Endothelial cell of umbilical vein (primary cell): ENCODE measurements around the gene MOG. TPM values are rescaled to one million over a fixed set of nuclear protein-coding genes. Genes with fewer than 3 reads are reported as not detected.

Source experiments
- BruUV-seq: library from RNA; stranded (reverse); fragments of 400-500 nt; replicated peaks from 2 replicates; lab custom pipeline; 2021; lab: Mats Ljungman, UMichigan
- CTCF ChIA-PET: fragments of 300-600, 350-600 bp; sonication (Branson Sonifier 250); formaldehyde crosslinking; loops from one replicate; lab custom pipeline; 2021; ENCODE audit warnings: antibody characterized with exemption, inconsistent platforms; lab: Charles Lee
- POLR2A ChIA-PET: fragments of 300-600, 350-600 bp; sonication (Branson Sonifier 250); formaldehyde crosslinking; loops from one replicate; lab custom pipeline; 2021; ENCODE audit warnings: antibody characterized with exemption, inconsistent platforms; lab: Charles Lee
- DNase-seq: peaks from one replicate; pipeline ENCODE4 v3.0.0-alpha.2; 2011; ENCODE audit warnings: low read depth, low spot score
- FAIRE-seq: peaks from 2 replicates; lab custom pipeline; 2011; peaks lifted over from hg19 to GRCh38; lab: Jason Lieb, UNC
- H2AFZ ChIP-seq: 2 replicates; pipeline ENCODE4 v1.6.0; 2012; ENCODE audit warnings: low read depth, low read length, control low read depth, inconsistent platforms
- H3K27ac ChIP-seq: 2 replicates; pipeline ENCODE4 v1.5.1; 2011; ENCODE audit warnings: low read depth, mild to moderate bottlenecking, control low read depth, low read length, moderate library complexity; ENCODE audit not compliant: insufficient read depth
- H3K27me3 ChIP-seq, 2 experiments: 2 replicates each; pipeline versions ENCODE4 v1.6.0 to v1.6.1; 2011; ENCODE audit warnings: low read length in 2 of 2, mixed read lengths in 1 of 2; ENCODE audit not compliant: control insufficient read depth in 2 of 2, insufficient read depth in 2 of 2
- H3K36me3 ChIP-seq, 2 experiments: 2 replicates in 1 of 2; 3 replicates in 1 of 2; pipeline ENCODE4 v1.5.1; 2011; ENCODE audit warnings: low read length in 2 of 2, mild to moderate bottlenecking in 1 of 2, moderate library complexity in 1 of 2; ENCODE audit not compliant: control insufficient read depth in 2 of 2, insufficient read depth in 2 of 2; ENCODE audit errors: extremely low read depth in 1 of 2
- H3K4me1 ChIP-seq: 3 replicates; pipeline ENCODE4 v1.5.1; 2011; ENCODE audit warnings: mild to moderate bottlenecking, low read length; ENCODE audit not compliant: control insufficient read depth, insufficient read depth; ENCODE audit errors: extremely low read depth
- H3K4me2 ChIP-seq: 2 replicates; pipeline ENCODE4 v1.6.1; 2011; ENCODE audit warnings: low read length, control low read depth, mixed read lengths; ENCODE audit not compliant: insufficient read depth
- H3K4me3 ChIP-seq, 3 experiments: fragments of 200-600 bp in 1 of 3; sonication (generic), shearing (Covaris generic) in 1 of 3; replicated peaks in 1 of 3; 2 replicates each; pipeline ENCODE4 v1.5.1; 2011 to 2016; ENCODE audit warnings: control low read depth in 3 of 3, low read length in 3 of 3, mild to moderate bottlenecking in 2 of 3, inconsistent platforms in 1 of 3, low read depth in 1 of 3, moderate library complexity in 1 of 3; ENCODE audit not compliant: insufficient read depth in 1 of 3
- H3K79me2 ChIP-seq: 2 replicates; pipeline ENCODE4 v1.6.0; 2012; ENCODE audit warnings: low read length, inconsistent platforms; ENCODE audit not compliant: control insufficient read depth, insufficient read depth
- H3K9ac ChIP-seq: replicated peaks from 2 replicates; pipeline ENCODE3; 2011; ENCODE audit warnings: low read length, control low read depth; ENCODE audit not compliant: insufficient read depth; ENCODE audit errors: extremely low read depth
- H3K9me1 ChIP-seq: replicated peaks from 3 replicates; pipeline ENCODE4 v1.6.0; 2011; ENCODE audit warnings: mild to moderate bottlenecking, low read length; ENCODE audit not compliant: control insufficient read depth, insufficient read depth; ENCODE audit errors: extremely low read depth
- H3K9me3 ChIP-seq: replicated peaks from 2 replicates; pipeline ENCODE4 v1.5.1; 2012; ENCODE audit warnings: low read length, inconsistent platforms; ENCODE audit not compliant: control insufficient read depth, insufficient read depth
- H4K20me1 ChIP-seq: replicated peaks from 2 replicates; pipeline ENCODE3; 2011; ENCODE audit warnings: mild to moderate bottlenecking, low read length; ENCODE audit not compliant: control insufficient read depth, insufficient read depth; ENCODE audit errors: extremely low read depth
- EZH2 ChIP-seq: IDR thresholded peaks from 2 replicates; pipeline ENCODE4 v1.6.1; 2012; ENCODE audit warnings: borderline replicate concordance, low read depth, mild to moderate bottlenecking, moderate library complexity, low read length, inconsistent platforms; ENCODE audit not compliant: severe bottlenecking
- dilution Hi-C: fragments of 300-500 bp; cut with MboI; formaldehyde crosslinking; loops from one replicate; pipeline ENCODE4 v1.15.0; 2019; ENCODE audit warnings: low sequenced_read_pairs; ENCODE audit not compliant: extremely low pct_ligation_motif_present
- intact Hi-C: fragments of 100-400 bp; cut with micrococcal nuclease; formaldehyde crosslinking; loops from one replicate; pipeline ENCODE4 v1.10.0; 2022
- polyA plus RNA-seq, 4 experiments: library from polyadenylated mRNA; depleted of rRNA in 3 of 4; stranded (reverse) in 3 of 4; unstranded in 1 of 4; fragments of >200 nt; gene quantifications; 2 replicates each; pipeline versions ENCODE4 v1.2.1 to v1.2.3, GENCODE V29; 2011 to 2012; ENCODE audit warnings: missing spikeins in 1 of 4
- total RNA-seq: library from RNA; stranded (reverse); gene quantifications from 2 replicates; pipeline ENCODE4 v1.2.3, GENCODE V29; 2021
- TF ChIP-seq, protein P1 (sequence below), 2 donors: IDR thresholded peaks; 1 replicate in 1 of 2; 2 replicates in 1 of 2; pipeline ENCODE4 v1.5.1; 2011; ENCODE audit warnings: low read length in 2 of 2, mild to moderate bottlenecking in 2 of 2, moderate library complexity in 2 of 2, control low read depth in 1 of 2, inconsistent platforms in 1 of 2, low read depth in 1 of 2; ENCODE audit not compliant: insufficient read depth in 1 of 2; ENCODE audit errors: extremely low read depth in 1 of 2

Gene MOG
- total and polyA plus RNA-seq, 2 donors (not counting 3 experiments of a cell fraction or from before 2014, with no cell fraction given): not detected

DNA sequence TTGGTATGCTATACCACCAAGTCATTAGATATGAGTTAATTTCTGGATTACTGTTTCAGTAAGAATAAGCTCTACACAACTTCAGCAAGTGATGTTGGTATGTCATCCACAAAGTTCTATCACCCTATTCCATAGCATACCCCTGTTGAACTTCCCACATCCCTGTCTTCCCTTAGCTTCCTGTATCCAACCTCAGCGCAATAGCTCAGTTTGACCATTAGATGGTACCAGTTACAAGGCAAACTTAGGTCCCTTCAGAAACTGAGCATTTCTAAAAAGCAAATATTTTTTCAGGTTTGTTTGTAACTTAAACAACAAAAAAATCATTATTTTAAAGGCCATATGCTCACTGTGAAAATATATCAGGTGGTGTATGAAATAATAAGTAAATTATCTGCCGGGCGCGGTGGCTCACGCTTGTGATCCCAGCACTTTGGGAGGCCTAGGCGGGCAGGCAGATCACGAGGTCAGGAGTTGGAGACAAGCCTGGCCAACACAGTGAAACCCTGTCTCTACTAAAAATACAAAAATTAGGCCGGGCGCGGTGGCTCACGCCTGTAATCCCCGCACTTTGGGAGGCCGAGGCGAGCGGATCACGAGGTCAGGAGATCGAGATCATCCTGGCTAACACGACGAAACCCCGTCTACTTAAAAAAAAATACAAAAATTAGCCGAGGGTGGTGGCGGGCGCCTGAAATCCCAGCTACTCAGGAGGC is 8.8 kb upstream of the MOG start:
- POLR2A ChIA-PET: interaction anchor here (0.6 kb wide), 1 partner anchor 28 kb away, joined by 3 read pairs; no protein-coding TSS in a partner anchor
- no peaks in the 10 kb centered on the region for H3K79me2 ChIP-seq
- H3K9me1 ChIP-seq: no peaks in the 10 kb centered on the region
- no peaks in the 10 kb centered on the region for H4K20me1 ChIP-seq
- H3K4me3 ChIP-seq: no peak overlapping the region
- BruUV-seq: no TSS peak
- no peaks in the 10 kb centered on the region for H3K27me3 ChIP-seq
- H3K4me2 ChIP-seq: no peak overlapping the region
- dilution Hi-C loops (no loop called here), intact Hi-C loops (loop anchor here (2.0 kb wide), 1 partner anchor 49 kb away; no protein-coding TSS in a partner anchor)
- H2AFZ ChIP-seq: no peak overlapping the region
- H3K9me3 ChIP-seq: no peaks in the 10 kb centered on the region
- CTCF ChIA-PET: interaction anchor here (0.6 to 5.3 kb wide), 15 partner anchors 9 to 186 kb away, joined by 3 to 97 read pairs (median 5); partner anchors contain the start of gene GABBR1
- H3K27ac ChIP-seq: no peak overlapping the region
- no peak for TF ChIP-seq EZH2
- TF ChIP-seq, protein P1, sequence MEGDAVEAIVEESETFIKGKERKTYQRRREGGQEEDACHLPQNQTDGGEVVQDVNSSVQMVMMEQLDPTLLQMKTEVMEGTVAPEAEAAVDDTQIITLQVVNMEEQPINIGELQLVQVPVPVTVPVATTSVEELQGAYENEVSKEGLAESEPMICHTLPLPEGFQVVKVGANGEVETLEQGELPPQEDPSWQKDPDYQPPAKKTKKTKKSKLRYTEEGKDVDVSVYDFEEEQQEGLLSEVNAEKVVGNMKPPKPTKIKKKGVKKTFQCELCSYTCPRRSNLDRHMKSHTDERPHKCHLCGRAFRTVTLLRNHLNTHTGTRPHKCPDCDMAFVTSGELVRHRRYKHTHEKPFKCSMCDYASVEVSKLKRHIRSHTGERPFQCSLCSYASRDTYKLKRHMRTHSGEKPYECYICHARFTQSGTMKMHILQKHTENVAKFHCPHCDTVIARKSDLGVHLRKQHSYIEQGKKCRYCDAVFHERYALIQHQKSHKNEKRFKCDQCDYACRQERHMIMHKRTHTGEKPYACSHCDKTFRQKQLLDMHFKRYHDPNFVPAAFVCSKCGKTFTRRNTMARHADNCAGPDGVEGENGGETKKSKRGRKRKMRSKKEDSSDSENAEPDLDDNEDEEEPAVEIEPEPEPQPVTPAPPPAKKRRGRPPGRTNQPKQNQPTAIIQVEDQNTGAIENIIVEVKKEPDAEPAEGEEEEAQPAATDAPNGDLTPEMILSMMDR (IDR thresholded peaks at IDR 0.05; ENCODE audit: extremely low read depth in 1 of 2, insufficient read depth in 1 of 2, low read depth in 1 of 2, low read length in 2 of 2): peak; percentile 32 to 47
- DNase-seq (peak; percentile 29), FAIRE-seq (peak; percentile 74)
- peaks cover 4% of the 10 kb centered on the region for H3K4me1 ChIP-seq
- no peaks in the 10 kb centered on the region for H3K36me3 ChIP-seq
- no peak overlapping the region for H3K9ac ChIP-seq
